Loucy (cell line): ENCODE data around the gene PHF21B.

Experiments
- EZH2phosphoT487 ChIP-seq: fragments of 200-600 bp; IDR thresholded peaks from 2 replicates; pipeline ENCODE4 v1.6.1; 2018; ENCODE audit warnings: antibody characterized with exemption, mild to moderate bottlenecking, moderate library complexity, borderline replicate concordance
- TF ChIP-seq, protein P1 (sequence below): fragments of 200-600 bp; sonication (generic); conservative IDR thresholded peaks from 2 replicates; pipeline ENCODE4 v1.5.1; 2014; ENCODE audit warnings: mild to moderate bottlenecking, antibody characterized with exemption, low read length

DNA sequence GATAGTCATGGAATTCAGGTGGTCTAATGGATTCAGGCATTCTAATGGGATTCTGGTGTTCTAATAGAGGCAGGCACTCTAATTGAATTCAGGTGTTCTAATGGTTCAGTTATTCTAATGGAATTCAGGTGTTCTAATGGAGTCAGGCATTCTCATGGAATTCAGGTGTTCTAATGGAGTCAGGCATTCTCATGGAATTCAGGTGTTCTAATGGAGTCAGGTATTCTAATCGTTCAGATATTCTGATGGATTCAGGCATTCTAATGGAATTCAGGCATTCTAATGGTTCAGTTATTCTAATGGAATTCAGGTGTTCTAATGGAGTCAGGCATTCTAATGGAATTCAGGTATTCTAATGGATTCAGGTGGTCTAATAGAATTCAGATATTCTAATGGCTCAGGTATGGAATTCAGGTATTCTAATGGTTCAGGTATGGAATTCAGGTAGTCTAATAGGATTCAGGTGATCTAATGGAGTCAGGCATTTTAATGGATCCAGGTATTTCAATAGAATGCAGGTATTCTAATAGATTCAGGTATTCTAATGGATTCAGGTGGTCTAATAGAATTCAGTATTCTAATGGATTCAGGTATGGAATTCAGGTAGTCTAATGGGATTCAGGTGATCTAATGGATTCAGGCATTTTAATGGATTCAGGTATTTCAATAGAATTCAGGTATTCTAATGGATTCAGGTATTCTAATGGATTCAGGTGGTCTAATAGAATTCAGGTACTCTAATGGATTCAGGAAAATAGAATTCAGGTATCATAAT is 22.0 kb upstream of the PHF21B start:
- TF ChIP-seq, protein P1, sequence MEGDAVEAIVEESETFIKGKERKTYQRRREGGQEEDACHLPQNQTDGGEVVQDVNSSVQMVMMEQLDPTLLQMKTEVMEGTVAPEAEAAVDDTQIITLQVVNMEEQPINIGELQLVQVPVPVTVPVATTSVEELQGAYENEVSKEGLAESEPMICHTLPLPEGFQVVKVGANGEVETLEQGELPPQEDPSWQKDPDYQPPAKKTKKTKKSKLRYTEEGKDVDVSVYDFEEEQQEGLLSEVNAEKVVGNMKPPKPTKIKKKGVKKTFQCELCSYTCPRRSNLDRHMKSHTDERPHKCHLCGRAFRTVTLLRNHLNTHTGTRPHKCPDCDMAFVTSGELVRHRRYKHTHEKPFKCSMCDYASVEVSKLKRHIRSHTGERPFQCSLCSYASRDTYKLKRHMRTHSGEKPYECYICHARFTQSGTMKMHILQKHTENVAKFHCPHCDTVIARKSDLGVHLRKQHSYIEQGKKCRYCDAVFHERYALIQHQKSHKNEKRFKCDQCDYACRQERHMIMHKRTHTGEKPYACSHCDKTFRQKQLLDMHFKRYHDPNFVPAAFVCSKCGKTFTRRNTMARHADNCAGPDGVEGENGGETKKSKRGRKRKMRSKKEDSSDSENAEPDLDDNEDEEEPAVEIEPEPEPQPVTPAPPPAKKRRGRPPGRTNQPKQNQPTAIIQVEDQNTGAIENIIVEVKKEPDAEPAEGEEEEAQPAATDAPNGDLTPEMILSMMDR, result no peak
- TF ChIP-seq EZH2phosphoT487, result no peak
